CD8-positive, alpha-beta memory T cell (primary cell): ENCODE results near the gene PIGS. TPM values are rescaled to one million over a fixed set of nuclear protein-coding genes. Genes with fewer than 3 reads are reported as not detected.

Experiments
- CTCF ChIA-PET: fragments of 350-600 bp; sonication (Branson Sonifier 250); formaldehyde crosslinking; loops from one replicate; lab custom pipeline; 2021; ENCODE audit warnings: antibody characterized with exemption; lab: Charles Lee
- POLR2A ChIA-PET: fragments of 350-600 bp; sonication (Branson Sonifier 250); formaldehyde crosslinking; loops from one replicate; lab custom pipeline; 2021; ENCODE audit warnings: antibody characterized with exemption; lab: Charles Lee
- DNase-seq, 5 donors: peaks; one replicate each; pipeline versions ENCODE4 v3.0.0 to v3.0.0-alpha.2; 2020 to 2022; ENCODE audit warnings: mixed read lengths in 1 of 5
- H3K27ac ChIP-seq: one replicate; pipeline ENCODE4 v1.7.0; 2013; ENCODE audit warnings: low read depth, mild to moderate bottlenecking, low read length, moderate library complexity
- H3K27me3 ChIP-seq: 2 replicates; pipeline ENCODE4 v1.7.0; 2013; ENCODE audit warnings: low read length, mild to moderate bottlenecking; ENCODE audit not compliant: insufficient read depth, poor library complexity, severe bottlenecking
- H3K36me3 ChIP-seq: 2 replicates; pipeline ENCODE4 v1.7.0; 2013; ENCODE audit warnings: mild to moderate bottlenecking, low read length, moderate library complexity; ENCODE audit not compliant: insufficient read depth
- H3K4me1 ChIP-seq: 2 replicates; pipeline ENCODE4 v1.7.0; 2013; ENCODE audit warnings: mild to moderate bottlenecking, low read length, moderate library complexity; ENCODE audit not compliant: insufficient read depth
- H3K4me3 ChIP-seq: 2 replicates; pipeline ENCODE4 v1.7.0; 2013; ENCODE audit warnings: mild to moderate bottlenecking, low read length
- H3K9me3 ChIP-seq: 2 replicates; pipeline ENCODE4 v1.7.0; 2013; ENCODE audit warnings: mild to moderate bottlenecking, low read length
- H3K27ac Mint-ChIP-seq, 8 donors: one replicate each; pipeline ENCODE4 v1.8.0; 2020 to 2021; ENCODE audit warnings: mixed read lengths in 8 of 8, mild to moderate bottlenecking in 6 of 8, inconsistent platforms in 3 of 8, moderate library complexity in 3 of 8
- H3K27me3 Mint-ChIP-seq, 2 donors: one replicate each; pipeline ENCODE4 v1.8.0; 2020 to 2021; ENCODE audit warnings: mixed read lengths in 2 of 2, mild to moderate bottlenecking in 1 of 2, moderate library complexity in 1 of 2
- H3K36me3 Mint-ChIP-seq, 3 donors: one replicate each; pipeline ENCODE4 v1.8.0; 2020 to 2021; ENCODE audit warnings: mixed read lengths in 3 of 3, inconsistent platforms in 1 of 3, mild to moderate bottlenecking in 1 of 3
- H3K4me1 Mint-ChIP-seq, 3 donors: one replicate each; pipeline ENCODE4 v1.8.0; 2020 to 2021; ENCODE audit warnings: mixed read lengths in 3 of 3, inconsistent platforms in 1 of 3, mild to moderate bottlenecking in 1 of 3
- H3K4me3 Mint-ChIP-seq, 7 donors: one replicate each; pipeline ENCODE4 v1.8.0; 2020 to 2021; ENCODE audit warnings: mixed read lengths in 7 of 7, mild to moderate bottlenecking in 6 of 7, moderate library complexity in 4 of 7, inconsistent platforms in 2 of 7
- H3K9me3 Mint-ChIP-seq, 5 donors: one replicate each; pipeline ENCODE4 v1.8.0; 2020 to 2022; ENCODE audit warnings: mixed read lengths in 5 of 5, mild to moderate bottlenecking in 3 of 5, moderate library complexity in 2 of 5, inconsistent platforms in 1 of 5
- polyA plus RNA-seq: library from polyadenylated mRNA; unstranded; fragments of 300-500 nt; fragmentation: Illumina TruSeq; gene quantifications from one replicate; pipeline ENCODE4 v1.2.3, GENCODE V29; 2021
- total RNA-seq, 2 experiments: library from RNA; stranded (reverse); gene quantifications; one replicate each; pipeline ENCODE4 v1.2.3, GENCODE V29; 2021

Gene PIGS
- 10 to 100 TPM; 48.7 to 50.0 TPM for total RNA-seq
- polyA plus RNA-seq: 61.0 TPM

GRCh38 chr17:28571361-28572122 lies at the start of gene PIGS:
Gene PIGS (minus strand): TSS chr17:28571524. CDS start chr17:28571496, 28 bp downstream.
- ChIA-PET CTCF (interaction anchor here (0.9 to 3.3 kb wide), 5 partner anchors 20 to 553 kb away, joined by 3 to 13 read pairs (median 4); partner anchors contain the start of genes SPAG5 and UNC119), POLR2A (interaction anchor here (0.6 to 3.8 kb wide), 5 partner anchors 18 to 996 kb away, joined by 3 to 39 read pairs (median 4); partner anchors contain the start of genes ABHD15, BLTP2 and SPAG5)
- peaks cover 45% of the 10 kb centered on the region for H3K4me1 ChIP-seq
- H3K9me3 Mint-ChIP-seq: no peaks in the 10 kb centered on the region
- peaks cover 59 to 79% (median 60%) of the 10 kb centered on the region in 3 donors for H3K4me1 Mint-ChIP-seq
- H3K27ac Mint-ChIP-seq: peak within 1 kb of the TSS; percentile 88 to 97 (median 95)
- H3K27me3 Mint-ChIP-seq: no peaks in the 10 kb centered on the region
- H3K36me3 Mint-ChIP-seq: peaks cover 0 to 32% (median 6%) of the 10 kb centered on the region in 3 donors
- peak within 1 kb of the TSS; percentile 98 for H3K4me3 ChIP-seq
- peak within 1 kb of the TSS; percentile 78 for H3K27ac ChIP-seq
- peak; percentile 86 to 93 (median 89) for DNase-seq
- H3K36me3 ChIP-seq: no peaks in the 10 kb centered on the region
- H3K9me3 ChIP-seq: no peaks in the 10 kb centered on the region
- H3K27me3 ChIP-seq: no peaks in the 10 kb centered on the region
- peak within 1 kb of the TSS; percentile 95 to 98 (median 97) for H3K4me3 Mint-ChIP-seq

- no peaks in the 10 kb centered on the region for H3K27me3 ChIP-seq
- Mint-ChIP-seq H3K27ac (peak overlapping the region in 1 of 8 donors; percentile 72), H3K36me3 (peaks cover 0 to 95% (median 24%) of the 10 kb centered on the region in 3 donors), H3K9me3 (no peaks in the 10 kb centered on the region), H3K4me1 (peaks cover 0 to 3% (median 0%) of the 10 kb centered on the region in 3 donors), H3K4me3 (no peak overlapping the region), H3K27me3 (no peaks in the 10 kb centered on the region)
- ChIA-PET POLR2A (no interaction called here), CTCF (no interaction called here)
- no peak overlapping the region for H3K4me3 ChIP-seq
- DNase-seq: no peak
- H3K27ac ChIP-seq: no peak overlapping the region
- no peaks in the 10 kb centered on the region for H3K4me1 ChIP-seq
- peaks cover 80% of the 10 kb centered on the region for H3K36me3 ChIP-seq
- H3K9me3 ChIP-seq: no peaks in the 10 kb centered on the region
These were observed 48.7 kb upstream of the PIGS start for GRCh38 chr17:28620010-28620409.

- ChIA-PET POLR2A (no interaction called here), CTCF (interaction anchor here (0.7 to 3.0 kb wide), 4 partner anchors 9 to 1867 kb away, joined by 3 to 7 read pairs (median 4); no protein-coding TSS in a partner anchor)
- Mint-ChIP-seq H3K4me3 (no peak overlapping the region), H3K27me3 (no peaks in the 10 kb centered on the region), H3K36me3 (peaks cover 0 to 95% (median 21%) of the 10 kb centered on the region in 3 donors), H3K9me3 (no peaks in the 10 kb centered on the region), H3K4me1 (no peaks in the 10 kb centered on the region), H3K27ac (no peak overlapping the region)
- H3K9me3 ChIP-seq: no peaks in the 10 kb centered on the region
- H3K4me3 ChIP-seq: no peak overlapping the region
- H3K4me1 ChIP-seq: no peaks in the 10 kb centered on the region
- no peak overlapping the region for H3K27ac ChIP-seq
- H3K36me3 ChIP-seq: peaks cover 70% of the 10 kb centered on the region
- DNase-seq: no peak
- H3K27me3 ChIP-seq: no peaks in the 10 kb centered on the region
These were observed 47.1 kb upstream of the PIGS start for GRCh38 chr17:28618464-28618863.

GRCh38 chr17:28616281-28616680 lies 45.0 kb upstream of the PIGS start:
- peak overlapping the region in 3 of 8 donors; percentile 4 to 82 (median 50) for H3K27ac Mint-ChIP-seq
- CTCF ChIA-PET: no interaction called here
- H3K4me1 ChIP-seq: no peaks in the 10 kb centered on the region
- H3K9me3 ChIP-seq: no peaks in the 10 kb centered on the region
- H3K27ac ChIP-seq: no peak overlapping the region
- H3K9me3 Mint-ChIP-seq: no peaks in the 10 kb centered on the region
- no peak for DNase-seq
- peaks cover 0 to 86% (median 10%) of the 10 kb centered on the region in 3 donors for H3K36me3 Mint-ChIP-seq
- no peak overlapping the region for H3K4me3 ChIP-seq
- H3K27me3 Mint-ChIP-seq: no peaks in the 10 kb centered on the region
- no peaks in the 10 kb centered on the region for H3K27me3 ChIP-seq
- H3K4me1 Mint-ChIP-seq: peaks cover 0 to 6% (median 0%) of the 10 kb centered on the region in 3 donors
- H3K4me3 Mint-ChIP-seq: no peak overlapping the region
- H3K36me3 ChIP-seq: peaks cover 53% of the 10 kb centered on the region
- POLR2A ChIA-PET: interaction anchor here (0.7 kb wide), 1 partner anchor 126 kb away, joined by 3 read pairs; no protein-coding TSS in a partner anchor

GRCh38 chr17:28615260-28615940 lies 44.1 kb upstream of the PIGS start:
- ChIA-PET POLR2A (no interaction called here), CTCF (no interaction called here)
- Histone ChIP-seq H3K27ac (no peak overlapping the region), H3K4me1 (no peaks in the 10 kb centered on the region), H3K36me3 (peaks cover 44% of the 10 kb centered on the region), H3K9me3 (no peaks in the 10 kb centered on the region), H3K27me3 (no peaks in the 10 kb centered on the region), H3K4me3 (no peak overlapping the region)
- H3K4me3 Mint-ChIP-seq: no peak overlapping the region
- no peaks in the 10 kb centered on the region for H3K9me3 Mint-ChIP-seq
- no peak for DNase-seq
- peak overlapping the region in 2 of 8 donors; percentile 4 to 50 for H3K27ac Mint-ChIP-seq
- H3K4me1 Mint-ChIP-seq: peaks cover 0 to 6% (median 0%) of the 10 kb centered on the region in 3 donors
- peaks cover 0 to 84% (median 12%) of the 10 kb centered on the region in 3 donors for H3K36me3 Mint-ChIP-seq
- no peaks in the 10 kb centered on the region for H3K27me3 Mint-ChIP-seq

GRCh38 chr17:28613931-28614381 lies 42.6 kb upstream of the PIGS start, which contains the start of gene RSKR:
Gene RSKR (minus strand): TSS chr17:28614185. CDS start chr17:28614161, 24 bp downstream.
- ChIA-PET POLR2A (interaction anchor here (1.2 kb wide), 1 partner anchor 14 kb away, joined by 3 read pairs; no protein-coding TSS in a partner anchor), CTCF (interaction anchor here (1.5 to 5.3 kb wide), 2 partner anchors 24 to 118 kb away, joined by 3 to 37 read pairs; no protein-coding TSS in a partner anchor)
- H3K36me3 ChIP-seq: peaks cover 31% of the 10 kb centered on the region
- no peak for DNase-seq
- no peaks in the 10 kb centered on the region for H3K27me3 ChIP-seq
- no peaks in the 10 kb centered on the region for H3K4me1 ChIP-seq
- H3K27ac ChIP-seq: no peak within 1 kb of the TSS
- H3K27me3 Mint-ChIP-seq: no peaks in the 10 kb centered on the region
- H3K4me1 Mint-ChIP-seq: peaks cover 0 to 6% (median 0%) of the 10 kb centered on the region in 3 donors
- H3K4me3 ChIP-seq: no peak within 1 kb of the TSS
- no peaks in the 10 kb centered on the region for H3K9me3 ChIP-seq
- no peaks in the 10 kb centered on the region for H3K9me3 Mint-ChIP-seq
- H3K4me3 Mint-ChIP-seq: no peak within 1 kb of the TSS
- H3K27ac Mint-ChIP-seq: peak within 1 kb of the TSS in 6 of 8 donors; percentile 29 to 80 (median 59)
- H3K36me3 Mint-ChIP-seq: peaks cover 0 to 73% (median 8%) of the 10 kb centered on the region in 3 donors

- Histone ChIP-seq H3K36me3 (peaks cover 24% of the 10 kb centered on the region), H3K4me3 (no peak overlapping the region), H3K9me3 (no peaks in the 10 kb centered on the region), H3K27ac (no peak overlapping the region), H3K4me1 (no peaks in the 10 kb centered on the region), H3K27me3 (no peaks in the 10 kb centered on the region)
- Mint-ChIP-seq H3K27ac (peak overlapping the region in 4 of 8 donors; percentile 58 to 80 (median 70)), H3K4me3 (no peak overlapping the region), H3K4me1 (peaks cover 0 to 6% (median 0%) of the 10 kb centered on the region in 3 donors), H3K27me3 (no peaks in the 10 kb centered on the region), H3K36me3 (peaks cover 0 to 66% (median 8%) of the 10 kb centered on the region in 3 donors), H3K9me3 (no peaks in the 10 kb centered on the region)
- peak; percentile 6 to 59 (median 18) for DNase-seq
- ChIA-PET CTCF (interaction anchor here (0.8 to 5.3 kb wide), 8 partner anchors 10 to 118 kb away, joined by 3 to 37 read pairs (median 4); partner anchors contain the start of gene PIGS), POLR2A (interaction anchor here (0.7 to 1.2 kb wide), 2 partner anchors 14 to 32 kb away, joined by 3 read pairs; partner anchors contain the start of gene BLTP2)
These were observed 41.9 kb upstream of the PIGS start for GRCh38 chr17:28612936-28613872.
